GM23338 (cell line): ENCODE measurements around the gene IRF8. TPM values are rescaled to one million over a fixed set of nuclear protein-coding genes. Genes with fewer than 3 reads are reported as not detected.

Experiments
- ATAC-seq: fragments of 200-7000 bp; cut with Tn5 transposase; 3 replicates; pipeline ENCODE4 v1.9.1; 2020
- DNase-seq: peaks from one replicate; pipeline ENCODE4 v3.0.0-alpha.2; 2015; ENCODE audit warnings: low spot score
- H2AFZ ChIP-seq: fragments of 200-600 bp; sonication (generic); 2 replicates; pipeline ENCODE4 v1.8.0; 2016; ENCODE audit warnings: antibody characterized with exemption, mild to moderate bottlenecking, moderate library complexity
- H3F3A ChIP-seq: fragments of 200-600 bp; sonication (generic); replicated peaks from 2 replicates; pipeline ENCODE4 v1.8.0; 2017; ENCODE audit warnings: antibody characterized with exemption, mixed run types, low read depth
- H3K27ac ChIP-seq: fragments of 200-600 bp; sonication (generic); 2 replicates; pipeline ENCODE4 v1.6.1; 2016; ENCODE audit warnings: low read depth
- H3K27me3 ChIP-seq: fragments of 200-600 bp; sonication (generic); 2 replicates; pipeline ENCODE4 v1.8.0; 2016; ENCODE audit warnings: mild to moderate bottlenecking, mixed run types, moderate library complexity; ENCODE audit not compliant: insufficient read depth
- H3K36me3 ChIP-seq: fragments of 200-600 bp; sonication (generic); 2 replicates; pipeline ENCODE4 v1.8.0; 2016; ENCODE audit warnings: mild to moderate bottlenecking; ENCODE audit not compliant: insufficient read depth
- H3K4me1 ChIP-seq: fragments of 200-600 bp; sonication (generic); 2 replicates; pipeline ENCODE4 v1.8.0; 2016; ENCODE audit warnings: mild to moderate bottlenecking, moderate library complexity; ENCODE audit not compliant: insufficient read depth
- H3K4me2 ChIP-seq: fragments of 200-600 bp; sonication (generic); 2 replicates; pipeline ENCODE4 v1.7.1; 2017; ENCODE audit warnings: mixed run types
- H3K4me3 ChIP-seq: fragments of 200-600 bp; sonication (generic); 2 replicates; pipeline ENCODE4 v1.6.1; 2016; ENCODE audit warnings: mixed run types
- H3K79me2 ChIP-seq: fragments of 200-600 bp; sonication (generic); replicated peaks from 2 replicates; pipeline ENCODE4 v1.8.0; 2017; ENCODE audit warnings: mild to moderate bottlenecking; ENCODE audit not compliant: insufficient read depth
- H3K9me2 ChIP-seq: fragments of 200-600 bp; sonication (generic); 2 replicates; pipeline ENCODE4 v1.8.0; 2017; ENCODE audit not compliant: insufficient read depth
- H4K20me1 ChIP-seq: fragments of 200-600 bp; sonication (generic); replicated peaks from 2 replicates; pipeline ENCODE4 v1.8.0; 2017; ENCODE audit warnings: mild to moderate bottlenecking; ENCODE audit not compliant: insufficient read depth
- H3K27ac Mint-ChIP-seq: 2 replicates; pipeline ENCODE4 v1.8.0; 2020; ENCODE audit warnings: inconsistent platforms, mild to moderate bottlenecking, moderate library complexity, mixed read lengths
- H3K27me3 Mint-ChIP-seq: 3 replicates; pipeline ENCODE4 v1.8.0; 2022; ENCODE audit warnings: low read depth, mild to moderate bottlenecking, moderate library complexity, mixed read lengths, inconsistent platforms; ENCODE audit not compliant: insufficient read depth, poor library complexity
- H3K36me3 Mint-ChIP-seq: 3 replicates; pipeline ENCODE4 v1.8.0; 2021; ENCODE audit warnings: low read depth, mild to moderate bottlenecking, inconsistent platforms, moderate library complexity, mixed read lengths
- H3K4me1 Mint-ChIP-seq: 3 replicates; pipeline ENCODE4 v1.8.0; 2020; ENCODE audit warnings: mild to moderate bottlenecking, inconsistent platforms, mixed read lengths
- H3K4me3 Mint-ChIP-seq: 3 replicates; pipeline ENCODE4 v1.8.0; 2021; ENCODE audit warnings: moderate library complexity, mild to moderate bottlenecking, inconsistent platforms, mixed read lengths
- H3K9me3 Mint-ChIP-seq: 3 replicates; pipeline ENCODE4 v1.8.0; 2020; ENCODE audit warnings: moderate library complexity, mild to moderate bottlenecking, inconsistent platforms, mixed read lengths
- CREB1 ChIP-seq: fragments of 250-450 bp; sonication (Bioruptor Pico); IDR thresholded peaks from 2 replicates; pipeline ENCODE4 v1.5.0; 2020; ENCODE audit warnings: low read depth, mild to moderate bottlenecking, moderate library complexity
- CTCF ChIP-seq, 2 experiments: fragments of 200-600 bp in 1 of 2; sonication (generic) in 1 of 2; conservative IDR thresholded peaks; 2 replicates each; pipeline versions ENCODE4 v1.5.1 to v1.6.1; 2016 to 2017; ENCODE audit warnings: antibody characterized with exemption in 2 of 2, low read depth in 2 of 2, mild to moderate bottlenecking in 2 of 2, moderate library complexity in 1 of 2
- ETS1 ChIP-seq: IDR thresholded peaks from 2 replicates; pipeline ENCODE4 v1.6.1; 2016; ENCODE audit warnings: antibody characterized with exemption
- EZH2 ChIP-seq: fragments of 200-600 bp; sonication (generic); IDR thresholded peaks from one replicate; pipeline ENCODE4 v1.8.0; 2017; ENCODE audit warnings: antibody characterized with exemption, mild to moderate bottlenecking, low read depth; ENCODE audit not compliant: unreplicated experiment
- EZH2phosphoT487 ChIP-seq: fragments of 200-600 bp; sonication (generic); IDR thresholded peaks from one replicate; pipeline ENCODE4 v1.8.1; 2018; ENCODE audit warnings: antibody characterized with exemption; ENCODE audit not compliant: unreplicated experiment
- JUNB ChIP-seq: IDR thresholded peaks from one replicate; pipeline ENCODE4 v1.6.1; 2016; ENCODE audit warnings: antibody characterized with exemption; ENCODE audit not compliant: unreplicated experiment
- POLR2AphosphoS5 ChIP-seq: IDR thresholded peaks from 2 replicates; pipeline ENCODE4 v1.6.1; 2016; ENCODE audit warnings: antibody characterized with exemption, low read depth
- REST ChIP-seq: IDR thresholded peaks from one replicate; pipeline ENCODE4 v1.6.1; 2018; ENCODE audit warnings: antibody characterized with exemption; ENCODE audit not compliant: unreplicated experiment
- STAT1 ChIP-seq: IDR thresholded peaks from one replicate; pipeline ENCODE4 v1.6.1; 2016; ENCODE audit warnings: antibody characterized with exemption; ENCODE audit not compliant: unreplicated experiment
- ZNF114 ChIP-seq: fragments of 250-450 bp; sonication (Bioruptor Pico); IDR thresholded peaks from 2 replicates; pipeline ENCODE4 v1.5.0; 2020; ENCODE audit warnings: mild to moderate bottlenecking, moderate library complexity
- ZNF331 ChIP-seq: fragments of 250-450 bp; sonication (Bioruptor Pico); IDR thresholded peaks from 2 replicates; pipeline ENCODE4 v1.5.0; 2020; ENCODE audit warnings: low read depth, mild to moderate bottlenecking, moderate library complexity
- polyA plus RNA-seq: library from polyadenylated mRNA; unstranded; fragments of >200 nt; fragmentation: Nextera tagmentation; extraction: Ambion mirVana; gene quantifications from 2 replicates; pipeline ENCODE4 v1.2.1, GENCODE V29; 2016
- total RNA-seq: library from RNA; depleted of rRNA; stranded (reverse); fragments of >200 nt; shearing (Covaris generic); gene quantifications from 2 replicates; pipeline ENCODE4 v1.2.3, GENCODE V29; 2014

The IRF8 gene
- total and polyA plus RNA-seq, 2 experiments from 2014 or later, result 0.47 to 2.8 TPM

- TF ChIP-seq ZNF331, result no peak
- TF ChIP-seq ZNF114 (CRISPR knock-in tag), result no peak
- no peak for TF ChIP-seq ETS1
- TF ChIP-seq CTCF (conservative IDR thresholded peaks at IDR 0.05; ENCODE audit: low read depth in 2 of 2), result no peak
- TF ChIP-seq EZH2phosphoT487, result no peak
- TF ChIP-seq CREB1, result no peak
- TF ChIP-seq JUNB, result no peak
- no peak for TF ChIP-seq EZH2
- TF ChIP-seq POLR2AphosphoS5, result no peak
- no peak for TF ChIP-seq REST
- TF ChIP-seq STAT1, result no peak
- peaks cover 6% of the 10 kb centered on the region for H3K36me3 Mint-ChIP-seq
- H3K9me2 ChIP-seq, result no peaks in the 10 kb centered on the region
- no peak for ATAC-seq
- no peak overlapping the region for H3K27ac ChIP-seq
- H3K4me2 ChIP-seq, result no peak overlapping the region
- no peak for DNase-seq
- no peak overlapping the region; the same call in 1 of the 2 replicates for H3K27ac Mint-ChIP-seq
- H3K4me1 ChIP-seq, result no peaks in the 10 kb centered on the region
- H3K36me3 ChIP-seq, result no peaks in the 10 kb centered on the region
- no peaks in the 10 kb centered on the region for H4K20me1 ChIP-seq
- H3K4me3 Mint-ChIP-seq, result no peak overlapping the region
- no peak overlapping the region for H2AFZ ChIP-seq
- H3K4me1 Mint-ChIP-seq, result peaks cover 11% of the 10 kb centered on the region
- no peaks in the 10 kb centered on the region for H3K27me3 ChIP-seq
- H3K27me3 Mint-ChIP-seq, result peaks cover 19% of the 10 kb centered on the region
- no peaks in the 10 kb centered on the region for H3F3A ChIP-seq
- peaks cover 6% of the 10 kb centered on the region for H3K9me3 Mint-ChIP-seq
- no peak overlapping the region for H3K4me3 ChIP-seq
- no peaks in the 10 kb centered on the region for H3K79me2 ChIP-seq
These were observed 70.2 kb downstream of the IRF8 start for GRCh38 chr16:85969159-85969558.
